Duodenal mucosa (tissue), 2 donors: Measurements from ENCODE around the gene STX18.

Source experiments
- H3K27ac ChIP-seq: one replicate; pipeline ENCODE4 v1.7.0; 2013; ENCODE audit warnings: low read depth, low read length
- H3K27me3 ChIP-seq, 2 donors: one replicate each; pipeline ENCODE4 v1.7.0; 2013; ENCODE audit warnings: low read length in 2 of 2, control low read depth in 1 of 2; ENCODE audit not compliant: insufficient read depth in 2 of 2, control insufficient read depth in 1 of 2
- H3K36me3 ChIP-seq, 2 donors: one replicate each; pipeline ENCODE4 v1.7.0; 2013; ENCODE audit warnings: low read length in 2 of 2, control low read depth in 1 of 2; ENCODE audit not compliant: insufficient read depth in 2 of 2, control insufficient read depth in 1 of 2
- H3K4me1 ChIP-seq, 2 donors: one replicate each; pipeline ENCODE4 v1.7.0; 2013; ENCODE audit warnings: low read length in 2 of 2, control low read depth in 1 of 2; ENCODE audit not compliant: insufficient read depth in 2 of 2, control insufficient read depth in 1 of 2
- H3K4me3 ChIP-seq, 2 donors: one replicate each; pipeline ENCODE4 v1.7.0; 2013; ENCODE audit warnings: low read length in 2 of 2, low read depth in 1 of 2
- H3K9ac ChIP-seq, 2 donors: one replicate each; pipeline ENCODE4 v1.7.0; 2013; ENCODE audit warnings: low read length in 2 of 2, low read depth in 1 of 2
- H3K9me3 ChIP-seq, 2 donors: one replicate each; pipeline ENCODE4 v1.7.0; 2013; ENCODE audit warnings: low read length in 2 of 2, control low read depth in 1 of 2; ENCODE audit not compliant: control insufficient read depth in 1 of 2

STX18 gene

GRCh38 chr4:4377732-4378460 lies 164.0 kb downstream of the STX18 start:
- Histone ChIP-seq H3K27me3 (peaks cover under 1 to 4% of the 10 kb centered on the region in 2 donors), H3K36me3 (no peaks in the 10 kb centered on the region), H3K4me3 (no peak overlapping the region), H3K4me1 (no peaks in the 10 kb centered on the region), H3K27ac (no peak overlapping the region), H3K9ac (no peak overlapping the region), H3K9me3 (peaks cover 0 to 9% of the 10 kb centered on the region in 2 donors)

DNA sequence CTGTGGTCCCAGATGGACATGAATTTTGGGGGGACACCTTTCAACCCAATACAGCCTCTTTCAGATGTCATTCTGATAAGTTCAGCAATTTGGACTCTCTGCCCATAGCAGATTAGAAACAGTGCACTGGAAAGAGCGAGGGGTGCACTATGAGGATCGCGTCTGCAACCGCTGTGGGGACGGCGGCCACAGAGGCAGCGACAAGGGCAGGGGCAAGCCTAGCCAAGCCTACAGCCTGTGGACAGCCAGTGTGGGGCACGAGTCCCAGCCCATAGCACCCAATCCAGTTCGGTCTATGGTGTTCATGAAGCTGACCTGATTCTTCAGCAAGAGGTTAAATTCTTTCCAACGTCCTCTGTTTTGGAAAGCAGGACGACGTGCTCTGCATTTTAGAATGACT lies 164.7 kb downstream of the STX18 start:
- Histone ChIP-seq H3K27me3 (peaks cover 0 to under 1% of the 10 kb centered on the region in 2 donors), H3K9me3 (peaks cover 0 to 9% of the 10 kb centered on the region in 2 donors)

GRCh38 chr4:4376074-4376473 lies 165.8 kb downstream of the STX18 start:
- H3K36me3 ChIP-seq = no peaks in the 10 kb centered on the region
- no peak overlapping the region for H3K4me3 ChIP-seq
- no peak overlapping the region for H3K27ac ChIP-seq
- no peaks in the 10 kb centered on the region for H3K4me1 ChIP-seq
- H3K9me3 ChIP-seq = peaks cover 0 to 9% of the 10 kb centered on the region in 2 donors
- no peaks in the 10 kb centered on the region for H3K27me3 ChIP-seq
- H3K9ac ChIP-seq = no peak overlapping the region

More for the DNA sequence above, 164.7 kb downstream of the STX18 start:
- Histone ChIP-seq H3K27ac (no peak overlapping the region), H3K4me1 (no peaks in the 10 kb centered on the region), H3K9ac (no peak overlapping the region), H3K4me3 (no peak overlapping the region), H3K36me3 (no peaks in the 10 kb centered on the region)

GRCh38 chr4:4374388-4375098 lies 167.3 kb downstream of the STX18 start:
- Histone ChIP-seq H3K4me1 (no peaks in the 10 kb centered on the region), H3K27ac (no peak overlapping the region), H3K9ac (no peak overlapping the region), H3K27me3 (no peaks in the 10 kb centered on the region), H3K36me3 (no peaks in the 10 kb centered on the region), H3K9me3 (peaks cover 0 to 9% of the 10 kb centered on the region in 2 donors), H3K4me3 (no peak overlapping the region)
